Measurements from ENCODE around the gene SIVA1.

SIVA1 gene

GRCh38 chr14:104767634-104767918 is 14.6 kb downstream of the SIVA1 start (continued):
- TF ChIP-seq, protein P1, sequence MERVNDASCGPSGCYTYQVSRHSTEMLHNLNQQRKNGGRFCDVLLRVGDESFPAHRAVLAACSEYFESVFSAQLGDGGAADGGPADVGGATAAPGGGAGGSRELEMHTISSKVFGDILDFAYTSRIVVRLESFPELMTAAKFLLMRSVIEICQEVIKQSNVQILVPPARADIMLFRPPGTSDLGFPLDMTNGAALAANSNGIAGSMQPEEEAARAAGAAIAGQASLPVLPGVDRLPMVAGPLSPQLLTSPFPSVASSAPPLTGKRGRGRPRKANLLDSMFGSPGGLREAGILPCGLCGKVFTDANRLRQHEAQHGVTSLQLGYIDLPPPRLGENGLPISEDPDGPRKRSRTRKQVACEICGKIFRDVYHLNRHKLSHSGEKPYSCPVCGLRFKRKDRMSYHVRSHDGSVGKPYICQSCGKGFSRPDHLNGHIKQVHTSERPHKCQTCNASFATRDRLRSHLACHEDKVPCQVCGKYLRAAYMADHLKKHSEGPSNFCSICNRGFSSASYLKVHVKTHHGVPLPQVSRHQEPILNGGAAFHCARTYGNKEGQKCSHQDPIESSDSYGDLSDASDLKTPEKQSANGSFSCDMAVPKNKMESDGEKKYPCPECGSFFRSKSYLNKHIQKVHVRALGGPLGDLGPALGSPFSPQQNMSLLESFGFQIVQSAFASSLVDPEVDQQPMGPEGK (tag by site-specific recombination; IDR thresholded peaks at IDR 0.05) = no peak
- TF ChIP-seq ZNF514 (tag by site-specific recombination; IDR thresholded peaks at IDR 0.05) (no peak), ZNF221 (tag by site-specific recombination; IDR thresholded peaks at IDR 0.05; ENCODE audit: borderline replicate concordance) (no peak), ZNF585B (tag by site-specific recombination; IDR thresholded peaks at IDR 0.05) (no peak), ZNF132 (tag by site-specific recombination; IDR thresholded peaks at IDR 0.05; ENCODE audit: borderline replicate concordance) (no peak)
- TF ChIP-seq, protein P2, sequence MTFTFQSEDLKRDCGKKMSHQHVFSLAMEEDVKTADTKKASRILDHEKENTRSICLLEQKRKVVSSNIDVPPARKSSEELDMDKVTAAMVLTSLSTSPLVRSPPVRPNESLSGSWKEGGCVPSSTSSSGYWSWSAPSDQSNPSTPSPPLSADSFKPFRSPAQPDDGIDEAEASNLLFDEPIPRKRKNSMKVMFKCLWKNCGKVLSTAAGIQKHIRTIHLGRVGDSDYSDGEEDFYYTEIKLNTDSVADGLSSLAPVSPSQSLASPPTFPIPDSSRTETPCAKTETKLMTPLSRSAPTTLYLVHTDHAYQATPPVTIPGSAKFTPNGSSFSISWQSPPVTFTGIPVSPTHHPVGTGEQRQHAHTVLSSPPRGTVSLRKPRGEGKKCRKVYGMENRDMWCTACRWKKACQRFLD (tag by site-specific recombination; IDR thresholded peaks at IDR 0.05) = no peak

GRCh38 chr14:104768437-104769323 is 15.7 kb downstream of the SIVA1 start:
- peaks cover 0 to 40% of the 10 kb centered on the region in 2 experiments; a peak in 1 of 3 replicates for H3K36me3 ChIP-seq (ENCODE audit: control insufficient read depth in 2 of 2, insufficient read depth in 1 of 2, low read length in 2 of 2)
- H3K4me3 ChIP-seq (ENCODE audit: low read depth, low read length) = no peak overlapping the region
- POLR2A ChIA-PET = interaction anchor here (0.6 to 1.7 kb wide), 7 partner anchors 16 to 204 kb away, joined by 3 to 14 read pairs (median 5); partner anchors contain the start of gene SIVA1
- CTCF ChIA-PET = interaction anchor here (0.6 to 3.7 kb wide), 23 partner anchors 10 to 1973 kb away, joined by 3 to 57 read pairs (median 4); no protein-coding TSS in a partner anchor
- peaks cover 4% of the 10 kb centered on the region; the same call in 1 of the 2 replicates for H3K4me1 ChIP-seq (ENCODE audit: control insufficient read depth, insufficient read depth, low read length)
- H3K27ac ChIP-seq (ENCODE audit: extremely low read depth, low read depth, low read length) = 0 out of 2 replicates have a peak overlapping the region, but pooled peaks have one; percentile 16
- no peaks in the 10 kb centered on the region for H3K9me3 ChIP-seq (ENCODE audit: control insufficient read depth, insufficient read depth, low read depth, low read length)
- TF ChIP-seq, protein P3, sequence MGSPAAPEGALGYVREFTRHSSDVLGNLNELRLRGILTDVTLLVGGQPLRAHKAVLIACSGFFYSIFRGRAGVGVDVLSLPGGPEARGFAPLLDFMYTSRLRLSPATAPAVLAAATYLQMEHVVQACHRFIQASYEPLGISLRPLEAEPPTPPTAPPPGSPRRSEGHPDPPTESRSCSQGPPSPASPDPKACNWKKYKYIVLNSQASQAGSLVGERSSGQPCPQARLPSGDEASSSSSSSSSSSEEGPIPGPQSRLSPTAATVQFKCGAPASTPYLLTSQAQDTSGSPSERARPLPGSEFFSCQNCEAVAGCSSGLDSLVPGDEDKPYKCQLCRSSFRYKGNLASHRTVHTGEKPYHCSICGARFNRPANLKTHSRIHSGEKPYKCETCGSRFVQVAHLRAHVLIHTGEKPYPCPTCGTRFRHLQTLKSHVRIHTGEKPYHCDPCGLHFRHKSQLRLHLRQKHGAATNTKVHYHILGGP (tag by site-specific recombination; IDR thresholded peaks at IDR 0.05) = no peak
- TF ChIP-seq HOXA7 (CRISPR knock-in tag; IDR thresholded peaks at IDR 0.05; ENCODE audit: borderline replicate concordance) (no peak), ZNF274 (IDR thresholded peaks at IDR 0.05; ENCODE audit: low read length) (no peak), ZNF274 (tag by site-specific recombination; IDR thresholded peaks at IDR 0.05; ENCODE audit: borderline replicate concordance) (no peak), KLF8 (tag by site-specific recombination; IDR thresholded peaks at IDR 0.05) (peak; percentile 16; the same call in 1 of the 2 replicates), ZFP41 (tag by site-specific recombination; IDR thresholded peaks at IDR 0.05; ENCODE audit: borderline replicate concordance) (no peak), WT1 (tag by site-specific recombination; IDR thresholded peaks at IDR 0.05) (peak; percentile 46; the same call in 1 of the 2 replicates), ZNF600 (tag by site-specific recombination; IDR thresholded peaks at IDR 0.05) (no peak), HOXD13 (CRISPR knock-in tag; IDR thresholded peaks at IDR 0.05; ENCODE audit: borderline replicate concordance) (no peak), TRIM28 (IDR thresholded peaks at IDR 0.05; ENCODE audit: borderline replicate concordance, low read length) (no peak), SP2 (tag by site-specific recombination; IDR thresholded peaks at IDR 0.05) (peak; percentile 50; the same call in 1 of the 2 replicates), ZNF837 (tag by site-specific recombination; IDR thresholded peaks at IDR 0.05) (no peak), ZIC2 (tag by site-specific recombination; IDR thresholded peaks at IDR 0.05) (peak; percentile 83), ZNF664 (tag by site-specific recombination; IDR thresholded peaks at IDR 0.05) (no peak), ZNF626 (tag by site-specific recombination; IDR thresholded peaks at IDR 0.05) (no peak), ZNF335 (tag by site-specific recombination; conservative IDR thresholded peaks at IDR 0.05) (no peak), ZNF302 (tag by site-specific recombination; IDR thresholded peaks at IDR 0.05; ENCODE audit: low read depth) (no peak), EGR2 (tag by site-specific recombination; IDR thresholded peaks at IDR 0.05; ENCODE audit: low read depth) (peak; percentile 60; the same call in 1 of the 2 replicates), ZSCAN5A (tag by site-specific recombination; IDR thresholded peaks at IDR 0.05) (no peak), ZNF341 (tag by site-specific recombination; IDR thresholded peaks at IDR 0.05; ENCODE audit: low read depth) (no peak; the same call in none of the 2 replicates), SCRT1 (tag by site-specific recombination; IDR thresholded peaks at IDR 0.05; ENCODE audit: borderline replicate concordance) (no peak), GLIS2 (tag by site-specific recombination; IDR thresholded peaks at IDR 0.05) (peak; percentile 63), ZSCAN30 (tag by site-specific recombination; IDR thresholded peaks at IDR 0.05) (0 out of 2 replicates have a peak, but pooled peaks have one; percentile 40)
- TF ChIP-seq, protein P4, sequence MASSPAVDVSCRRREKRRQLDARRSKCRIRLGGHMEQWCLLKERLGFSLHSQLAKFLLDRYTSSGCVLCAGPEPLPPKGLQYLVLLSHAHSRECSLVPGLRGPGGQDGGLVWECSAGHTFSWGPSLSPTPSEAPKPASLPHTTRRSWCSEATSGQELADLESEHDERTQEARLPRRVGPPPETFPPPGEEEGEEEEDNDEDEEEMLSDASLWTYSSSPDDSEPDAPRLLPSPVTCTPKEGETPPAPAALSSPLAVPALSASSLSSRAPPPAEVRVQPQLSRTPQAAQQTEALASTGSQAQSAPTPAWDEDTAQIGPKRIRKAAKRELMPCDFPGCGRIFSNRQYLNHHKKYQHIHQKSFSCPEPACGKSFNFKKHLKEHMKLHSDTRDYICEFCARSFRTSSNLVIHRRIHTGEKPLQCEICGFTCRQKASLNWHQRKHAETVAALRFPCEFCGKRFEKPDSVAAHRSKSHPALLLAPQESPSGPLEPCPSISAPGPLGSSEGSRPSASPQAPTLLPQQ (tag by site-specific recombination; IDR thresholded peaks at IDR 0.05) = peak; percentile 27; the same call in 1 of the 2 replicates
